Measurements from ENCODE around the gene THRB. TPM values are rescaled to one million over a fixed set of nuclear protein-coding genes. Genes with fewer than 3 reads are reported as not detected.

Gene THRB
- total and polyA plus RNA-seq, 2 donors (not counting 3 experiments of a cell fraction or from before 2014, with no cell fraction given) = 0.06 TPM; not detected in 1

GRCh38 chr3:24264011-24264410 lies 230.6 kb downstream of the THRB start:
- ChIA-PET CTCF (interaction anchor here (0.6 to 3.7 kb wide), 15 partner anchors 16 to 423 kb away, joined by 3 to 33 read pairs (median 6); partner anchors contain the start of gene THRB), POLR2A (no interaction called here)
- H3K27me3 ChIP-seq (ENCODE audit: control insufficient read depth in 2 of 2, insufficient read depth in 2 of 2, low read length in 2 of 2) = no peaks in the 10 kb centered on the region
- no peaks in the 10 kb centered on the region for H3K4me1 ChIP-seq (ENCODE audit: control insufficient read depth, extremely low read depth, insufficient read depth, low read length)
- H3K4me2 ChIP-seq (ENCODE audit: insufficient read depth, low read length) = no peak overlapping the region
- FAIRE-seq = no peak
- no peak overlapping the region for H3K4me3 ChIP-seq (replicated peaks in 1 of 3; ENCODE audit: insufficient read depth in 1 of 3, low read depth in 1 of 3, low read length in 3 of 3)
- no peaks in the 10 kb centered on the region for H3K9me3 ChIP-seq (replicated peaks; ENCODE audit: control insufficient read depth, insufficient read depth, low read length)
- no peaks in the 10 kb centered on the region for H3K79me2 ChIP-seq (ENCODE audit: control insufficient read depth, insufficient read depth, low read length)
- no peak for DNase-seq (ENCODE audit: low read depth, low spot score)
- TF ChIP-seq POLR2A (IDR thresholded peaks at IDR 0.05; ENCODE audit: low read depth, low read length) (no peak), FOS (IDR thresholded peaks at IDR 0.05; ENCODE audit: borderline replicate concordance, insufficient read depth, low read length) (no peak), JUN (IDR thresholded peaks at IDR 0.05; ENCODE audit: borderline replicate concordance, insufficient read depth, insufficient read length, low read depth) (no peak), MAX (IDR thresholded peaks at IDR 0.05; ENCODE audit: insufficient read depth, insufficient read length) (no peak), EZH2 (IDR thresholded peaks at IDR 0.05; ENCODE audit: borderline replicate concordance, low read depth, low read length, severe bottlenecking) (no peak), POLR2AphosphoS5 (IDR thresholded peaks at IDR 0.05; ENCODE audit: insufficient read depth, low read depth, low read length) (no peak), MYC (IDR thresholded peaks at IDR 0.05; ENCODE audit: low read depth, low read length) (no peak), GATA2 (IDR thresholded peaks at IDR 0.05; ENCODE audit: insufficient read depth, insufficient read length, low read depth, low read length) (no peak), CTCF (IDR thresholded peaks at IDR 0.05; ENCODE audit: extremely low read depth in 1 of 2, insufficient read depth in 1 of 2, low read depth in 1 of 2, low read length in 2 of 2) (no peak)
- no peaks in the 10 kb centered on the region for H3K36me3 ChIP-seq (ENCODE audit: control insufficient read depth in 2 of 2, extremely low read depth in 1 of 2, insufficient read depth in 2 of 2, low read length in 2 of 2)
- intact Hi-C loops (cut with micrococcal nuclease) = loop anchor here (1.0 kb wide), 3 partner anchors 231 to 419 kb away; no protein-coding TSS in a partner anchor
- BruUV-seq (replicated peaks) = no TSS peak
- H3K27ac ChIP-seq (ENCODE audit: insufficient read depth, low read depth, low read length) = no peak overlapping the region
- no peak overlapping the region for H3K9ac ChIP-seq (replicated peaks; ENCODE audit: extremely low read depth, insufficient read depth, low read length)
- no peaks in the 10 kb centered on the region for H4K20me1 ChIP-seq (replicated peaks; ENCODE audit: control insufficient read depth, extremely low read depth, insufficient read depth, low read length)
- dilution Hi-C loops (cut with MboI; ENCODE audit: extremely low pct_ligation_motif_present, low sequenced_read_pairs) = no loop called here
- H2AFZ ChIP-seq (ENCODE audit: low read depth, low read length) = no peak overlapping the region
- H3K9me1 ChIP-seq (replicated peaks; ENCODE audit: control insufficient read depth, extremely low read depth, insufficient read depth, low read length) = no peaks in the 10 kb centered on the region

Data from endothelial cell of umbilical vein (primary cell).